Type B pancreatic cell (in vitro differentiated cells): ENCODE data around the gene TBC1D22B. TPM values are rescaled to one million over a fixed set of nuclear protein-coding genes. Genes with fewer than 3 reads are reported as not detected.
A peak's percentile ranks its signal among the peaks of the same experiment; 100 is the strongest.

ENCODE experiments used
- DNase-seq: peaks from one replicate; pipeline ENCODE4 v3.0.0; 2021; ENCODE audit warnings: mixed read lengths; ENCODE audit not compliant: unreplicated experiment; ENCODE audit errors: extremely low spot score
- H3K27ac Mint-ChIP-seq: 2 replicates; pipeline ENCODE4 v1.8.0; 2021; ENCODE audit warnings: mild to moderate bottlenecking, mixed read lengths
- H3K27me3 Mint-ChIP-seq: 2 replicates; pipeline ENCODE4 v1.8.0; 2021; ENCODE audit warnings: mixed read lengths
- H3K36me3 Mint-ChIP-seq: 2 replicates; pipeline ENCODE4 v1.8.0; 2021; ENCODE audit warnings: mixed read lengths
- H3K4me1 Mint-ChIP-seq: one replicate; pipeline ENCODE4 v1.8.0; 2021; ENCODE audit warnings: mixed read lengths; ENCODE audit not compliant: unreplicated experiment
- H3K4me3 Mint-ChIP-seq: 2 replicates; pipeline ENCODE4 v1.8.0; 2021; ENCODE audit warnings: mild to moderate bottlenecking, mixed read lengths
- H3K9me3 Mint-ChIP-seq: 2 replicates; pipeline ENCODE4 v1.8.0; 2021; ENCODE audit warnings: mixed read lengths
- CTCF ChIP-seq: fragments of 200-600 bp; sonication (generic); conservative IDR thresholded peaks from 2 replicates; pipeline ENCODE4 v1.5.0; 2021; ENCODE audit warnings: antibody characterized with exemption, mild to moderate bottlenecking
- total RNA-seq: library from RNA; stranded (reverse); gene quantifications from 2 replicates; pipeline ENCODE4 v1.2.1, GENCODE V29; 2021; ENCODE audit warnings: low replicate concordance

The TBC1D22B gene
- total RNA-seq, 1 donor from 2014 or later: 13.6 TPM

GRCh38 chr6:37241131-37241530, 16.4 kb upstream of the TBC1D22B start:
- DNase-seq: no peak
- Mint-ChIP-seq H3K36me3 (no peaks in the 10 kb centered on the region), H3K4me1 (peaks cover 48% of the 10 kb centered on the region), H3K27me3 (no peaks in the 10 kb centered on the region), H3K27ac (peak overlapping the region; percentile 39), H3K9me3 (peaks cover 8% of the 10 kb centered on the region), H3K4me3 (no peak overlapping the region)
- no peak for TF ChIP-seq CTCF

GRCh38 chr6:37241775-37242428, 15.7 kb upstream of the TBC1D22B start:
- no peak for TF ChIP-seq CTCF
- Mint-ChIP-seq H3K4me3 (no peak overlapping the region), H3K9me3 (peaks cover 8% of the 10 kb centered on the region), H3K4me1 (peaks cover 49% of the 10 kb centered on the region), H3K27me3 (no peaks in the 10 kb centered on the region), H3K27ac (peak overlapping the region; percentile 97), H3K36me3 (no peaks in the 10 kb centered on the region)
- no peak for DNase-seq

- H3K4me1 Mint-ChIP-seq: peaks cover 46% of the 10 kb centered on the region
- peaks cover 8% of the 10 kb centered on the region for H3K9me3 Mint-ChIP-seq
- DNase-seq: no peak
- no peaks in the 10 kb centered on the region for H3K27me3 Mint-ChIP-seq
- TF ChIP-seq CTCF: no peak
- H3K27ac Mint-ChIP-seq: peak overlapping the region; percentile 97
- no peaks in the 10 kb centered on the region for H3K36me3 Mint-ChIP-seq
- H3K4me3 Mint-ChIP-seq: no peak overlapping the region
Measured at GRCh38 chr6:37242429-37243052, 15.0 kb upstream of the TBC1D22B start.

- H3K36me3 Mint-ChIP-seq: no peaks in the 10 kb centered on the region
- H3K27ac Mint-ChIP-seq: peak overlapping the region; percentile 97
- no peaks in the 10 kb centered on the region for H3K27me3 Mint-ChIP-seq
- peaks cover 46% of the 10 kb centered on the region for H3K4me1 Mint-ChIP-seq
- H3K4me3 Mint-ChIP-seq: no peak overlapping the region
- H3K9me3 Mint-ChIP-seq: peaks cover 8% of the 10 kb centered on the region
- TF ChIP-seq CTCF: no peak
- DNase-seq: no peak
Measured at GRCh38 chr6:37243131-37243815, 14.3 kb upstream of the TBC1D22B start.

GRCh38 chr6:37243816-37244370, 13.7 kb upstream of the TBC1D22B start:
- Mint-ChIP-seq H3K4me1 (peaks cover 46% of the 10 kb centered on the region), H3K36me3 (no peaks in the 10 kb centered on the region), H3K27ac (peak overlapping the region; percentile 97)

More at GRCh38 chr6:37243816-37244370, 13.7 kb upstream of the TBC1D22B start:
- TF ChIP-seq CTCF: no peak
- peaks cover 8% of the 10 kb centered on the region for H3K9me3 Mint-ChIP-seq
- no peak for DNase-seq
- H3K27me3 Mint-ChIP-seq: no peaks in the 10 kb centered on the region
- no peak overlapping the region for H3K4me3 Mint-ChIP-seq
